Colon (tissue), 2 donors: Measurements from ENCODE around the gene AJAP1.

ENCODE experiments used
- FAIRE-seq: peaks from 2 replicates; lab custom pipeline; 2012; peaks lifted over from hg19 to GRCh38; lab: Jason Lieb, UNC
- donor health status: control.
- donor health status: control.

Gene AJAP1

GRCh38 chr1:4630561-4630960 lies 23.8 kb upstream of the AJAP1 start:
- no peak for FAIRE-seq

GRCh38 chr1:4631321-4631720 lies 23.1 kb upstream of the AJAP1 start:
- no peak for FAIRE-seq

GRCh38 chr1:4633346-4633745 lies 21.1 kb upstream of the AJAP1 start:
- FAIRE-seq: no peak

GRCh38 chr1:4634156-4634792 lies 20.1 kb upstream of the AJAP1 start:
- no peak for FAIRE-seq

GRCh38 chr1:4634793-4635406 lies 19.5 kb upstream of the AJAP1 start:
- FAIRE-seq: no peak

- no peak for FAIRE-seq
These were observed 18.2 kb upstream of the AJAP1 start for GRCh38 chr1:4636186-4636585.

GRCh38 chr1:4636644-4637380 lies 17.6 kb upstream of the AJAP1 start:
- FAIRE-seq: no peak

- FAIRE-seq: no peak
These were observed 16.6 kb upstream of the AJAP1 start for GRCh38 chr1:4637616-4638344.

GRCh38 chr1:4638345-4638729 lies 16.1 kb upstream of the AJAP1 start:
- no peak for FAIRE-seq

- FAIRE-seq: no peak
These were observed 13.5 kb upstream of the AJAP1 start for GRCh38 chr1:4640931-4641330.

GRCh38 chr1:4647391-4647790 lies 7.0 kb upstream of the AJAP1 start:
- FAIRE-seq: no peak

- no peak for FAIRE-seq
These were observed 5.8 kb upstream of the AJAP1 start for GRCh38 chr1:4648657-4649056.

- no peak for FAIRE-seq
These were observed 3.9 kb upstream of the AJAP1 start for GRCh38 chr1:4650481-4650880.

- no peak for FAIRE-seq
These were observed 3.4 kb upstream of the AJAP1 start for GRCh38 chr1:4650981-4651380.

GRCh38 chr1:4652631-4653327 lies 1.6 kb upstream of the AJAP1 start:
- no peak for FAIRE-seq

- FAIRE-seq: no peak
These were observed 1.1 kb upstream of the AJAP1 start for GRCh38 chr1:4653328-4653660.

- FAIRE-seq: no peak
These were observed 610 bp downstream of the AJAP1 start for GRCh38 chr1:4654764-4655673.

GRCh38 chr1:4655674-4656532 lies 1.5 kb downstream of the AJAP1 start:
- no peak for FAIRE-seq

GRCh38 chr1:4656533-4657140 lies 2.2 kb downstream of the AJAP1 start:
- FAIRE-seq: no peak

GRCh38 chr1:4657244-4657789 lies 2.9 kb downstream of the AJAP1 start:
- FAIRE-seq: no peak
